RPMI8226 (cell line): Measurements from ENCODE around the gene PM20D1.

ENCODE experiments used
- DNase-seq: peaks from one replicate; pipeline ENCODE4 v3.0.0-alpha.2; 2015

The PM20D1 gene

DNA sequence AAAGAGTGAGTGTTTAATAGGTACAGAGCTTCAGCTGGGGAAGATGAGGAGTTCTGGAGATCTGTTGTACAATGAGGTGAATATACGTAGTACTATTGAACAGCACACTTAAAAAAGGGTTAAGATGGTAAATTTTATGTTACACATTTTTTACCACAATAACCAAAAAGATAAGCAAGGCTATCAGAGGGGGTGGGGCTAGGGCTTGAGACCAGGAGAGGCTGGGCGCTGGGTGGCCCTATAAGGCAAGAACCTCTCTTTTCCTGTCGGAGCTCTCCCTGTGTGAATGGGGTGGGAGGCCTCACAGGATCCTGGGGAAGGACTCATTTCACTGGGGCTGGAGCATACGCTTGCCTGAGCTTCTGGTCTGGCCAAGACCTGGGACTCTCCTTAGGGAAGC lies 45.9 kb downstream of the PM20D1 start:
- no peak for DNase-seq

DNA sequence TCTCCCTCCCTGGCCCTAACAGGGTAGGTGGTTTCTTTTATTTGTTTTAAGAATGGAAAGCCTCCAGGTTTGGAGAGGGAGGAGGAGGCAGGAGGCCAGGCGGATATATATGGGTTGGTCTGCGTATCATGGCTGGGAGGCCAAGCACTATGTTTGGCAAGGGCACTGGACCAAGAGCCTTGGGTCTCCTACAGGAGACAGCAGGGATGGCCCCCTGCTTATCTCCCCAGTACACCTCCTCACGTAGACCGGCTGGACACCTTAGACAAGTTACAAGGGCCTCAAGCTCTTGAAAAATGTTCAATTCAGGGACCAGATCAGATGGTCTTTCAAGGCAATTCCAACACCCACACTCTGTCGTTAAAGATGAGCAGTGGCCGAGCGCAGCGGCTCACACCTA lies 47.9 kb downstream of the PM20D1 start:
- no peak for DNase-seq

DNA sequence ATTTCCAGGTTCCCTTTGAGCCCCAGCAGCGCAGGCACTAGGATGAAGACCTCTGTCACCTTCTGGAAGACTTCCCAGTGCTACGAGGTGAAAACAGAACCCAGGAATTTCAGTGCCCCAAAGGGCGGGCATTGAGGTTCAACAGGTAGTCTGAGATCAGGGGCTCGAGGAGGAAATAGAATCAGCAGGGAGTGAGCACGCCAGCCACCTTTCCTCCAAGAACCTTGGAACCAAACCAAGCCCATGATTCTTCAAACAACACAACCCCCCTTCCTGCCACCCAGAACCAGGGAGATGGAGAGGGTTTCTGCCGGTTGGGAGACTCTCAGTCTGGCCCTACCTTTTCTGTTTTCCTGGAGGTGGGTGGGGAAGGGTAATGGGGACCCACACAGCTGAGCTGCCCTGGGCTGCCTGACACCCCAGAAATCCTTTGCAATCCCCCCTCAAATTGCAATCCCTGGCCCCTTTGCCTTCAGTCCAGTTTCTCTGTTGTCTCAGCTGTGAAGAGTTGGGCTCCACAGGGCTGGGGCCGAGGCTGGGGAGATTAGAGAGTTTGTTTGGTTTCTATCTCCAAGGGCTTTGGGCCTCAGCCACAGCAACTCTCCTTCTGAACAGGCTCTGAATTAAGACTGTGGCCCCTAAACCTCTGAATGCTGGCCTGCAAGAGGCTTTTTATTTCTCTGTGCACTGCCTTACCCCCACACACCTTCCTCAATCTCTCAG lies 48.8 kb downstream of the PM20D1 start:
- no peak for DNase-seq

DNA sequence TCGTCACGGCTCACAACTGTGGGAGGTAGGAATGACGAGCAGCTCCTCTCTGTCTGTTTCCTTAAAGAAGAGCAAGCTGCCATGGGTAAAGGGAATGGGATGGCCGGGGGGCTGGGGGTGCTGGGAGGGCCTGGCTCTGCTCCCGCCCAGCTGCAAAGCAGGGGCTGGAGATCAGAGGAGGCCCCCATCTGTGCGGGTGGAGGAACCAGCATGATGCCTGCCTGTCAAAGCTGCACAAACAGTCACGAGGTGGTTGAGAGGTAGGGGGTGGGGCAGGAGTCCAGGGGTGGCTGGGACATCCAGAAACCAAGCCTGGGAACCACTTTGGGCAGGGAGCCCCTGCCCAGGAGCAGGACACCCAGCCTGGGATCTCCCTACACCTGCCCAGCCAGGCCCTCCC lies 49.5 kb downstream of the PM20D1 start:
- no peak for DNase-seq

DNA sequence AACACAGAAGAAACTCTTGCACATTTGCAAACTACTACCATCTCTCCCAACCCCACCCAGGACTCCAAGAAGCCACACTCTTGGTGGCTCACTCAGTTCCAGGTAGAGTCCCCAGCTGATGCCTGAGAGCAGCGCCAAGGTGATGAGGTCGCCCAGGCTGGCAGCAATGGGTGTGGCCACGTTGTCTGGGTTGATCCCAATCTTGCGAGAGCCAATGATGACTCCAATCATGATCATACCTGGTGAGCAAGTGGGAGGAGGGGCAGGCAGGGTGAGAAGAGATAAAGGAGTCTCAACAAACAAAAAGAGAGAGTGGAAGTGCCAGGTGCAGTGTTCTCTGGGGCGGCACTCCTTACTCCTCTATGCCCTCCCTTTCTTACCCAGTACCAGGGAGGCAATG lies 51.4 kb downstream of the PM20D1 start:
- DNase-seq, result no peak

DNA sequence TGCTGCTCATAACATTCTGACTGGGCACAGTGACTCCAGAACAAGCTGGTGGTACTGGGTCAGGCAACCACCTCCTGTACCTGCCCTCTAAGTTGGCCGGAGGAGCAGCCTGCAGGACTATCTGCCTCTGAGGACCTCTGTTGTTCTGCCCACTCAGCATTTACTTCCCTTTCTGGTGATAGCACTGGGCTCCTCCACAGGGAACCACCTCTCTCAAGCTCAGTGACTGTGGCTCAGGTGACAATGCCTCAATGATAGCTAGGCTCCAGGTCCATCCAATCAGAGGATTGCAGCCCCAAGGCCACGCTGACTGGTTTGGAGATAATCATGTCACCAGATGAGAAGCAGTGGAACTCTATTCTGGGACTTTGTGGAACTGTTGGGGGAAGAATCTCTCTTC lies 52.8 kb downstream of the PM20D1 start:
- no peak for DNase-seq

DNA sequence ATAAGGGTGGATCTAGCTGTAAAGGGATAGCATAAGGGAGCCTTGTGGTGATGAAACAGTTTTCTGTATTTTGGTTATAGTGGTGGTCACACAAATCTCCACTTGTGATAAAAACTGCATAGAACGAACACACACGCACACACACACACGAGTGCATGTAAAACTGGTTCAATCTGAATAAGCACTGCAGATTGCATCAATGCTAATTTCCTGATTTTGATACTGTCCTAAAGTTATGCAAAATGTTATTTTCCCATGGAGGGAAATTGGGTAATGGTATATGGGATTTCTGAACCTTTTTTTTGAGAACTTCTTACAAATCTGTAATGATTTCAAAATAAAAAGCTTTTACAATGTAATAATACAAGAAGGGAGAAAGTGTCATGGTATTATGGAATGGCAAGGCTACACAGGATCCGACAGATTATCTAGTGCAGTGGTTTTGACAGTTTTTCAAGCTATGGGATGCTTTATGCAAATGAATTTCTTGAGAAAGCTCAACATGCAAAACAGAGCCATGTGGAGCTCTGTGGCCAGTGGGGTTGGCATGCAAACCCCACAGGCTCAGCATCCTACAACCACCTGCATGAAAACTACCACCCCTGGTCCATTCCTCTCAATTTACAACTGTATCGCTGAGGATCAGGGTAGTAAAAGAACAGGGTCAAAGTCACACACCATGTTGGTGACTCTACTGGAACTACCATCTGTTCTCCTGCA lies 55.8 kb downstream of the PM20D1 start:
- DNase-seq, result no peak

DNA sequence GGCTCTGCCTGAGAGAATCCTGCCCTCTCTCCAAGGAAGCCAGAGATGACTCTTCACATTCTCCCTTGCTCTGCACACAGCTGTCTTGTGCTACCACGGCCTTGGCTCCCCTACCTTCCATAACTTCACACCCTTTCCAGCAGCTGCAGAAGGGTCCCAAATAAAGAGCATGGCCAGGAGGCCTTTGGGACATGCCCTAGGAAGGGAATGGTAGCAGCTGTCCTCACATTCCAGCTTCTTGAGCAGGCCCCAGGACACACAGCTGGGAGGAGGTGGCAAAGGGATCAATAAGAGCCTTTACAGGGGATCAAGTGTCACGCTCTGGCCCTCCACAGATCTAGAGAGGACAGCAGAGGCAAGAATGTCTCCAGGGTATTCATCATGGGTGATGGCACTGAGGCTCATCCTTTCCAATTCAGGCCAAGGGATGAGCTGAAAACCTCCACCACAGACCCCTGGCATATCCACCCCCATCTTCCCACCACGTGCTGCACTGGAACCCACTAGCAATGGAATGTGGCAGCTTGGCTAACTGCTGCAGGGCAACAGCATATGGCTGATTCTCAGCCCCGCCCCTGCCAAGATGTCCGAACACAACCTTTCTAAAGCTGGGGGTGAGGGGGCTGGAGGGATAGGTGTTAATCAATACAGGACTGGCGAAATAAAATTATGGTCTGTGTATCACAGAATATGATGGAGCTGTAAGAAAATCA lies 56.8 kb downstream of the PM20D1 start:
- DNase-seq, result no peak

DNA sequence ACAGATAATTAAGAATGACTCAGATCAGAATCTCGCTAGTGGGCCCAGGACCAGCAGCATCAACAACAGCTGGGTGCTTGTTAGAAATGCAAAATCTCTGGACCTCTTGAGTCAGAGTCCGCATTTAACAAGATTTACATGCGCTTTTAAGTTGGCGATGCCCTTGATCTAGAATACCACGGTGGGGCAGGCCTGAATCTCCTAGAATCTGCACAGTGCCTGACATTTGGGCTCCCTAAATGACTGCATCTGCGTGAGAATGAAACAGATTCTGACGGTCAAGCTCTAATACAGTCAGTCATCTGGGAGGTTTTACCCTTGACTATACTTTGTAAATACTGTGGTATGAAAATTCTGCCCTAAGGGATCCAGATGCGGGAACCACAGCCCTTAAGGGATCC lies 57.5 kb downstream of the PM20D1 start:
- no peak for DNase-seq

DNA sequence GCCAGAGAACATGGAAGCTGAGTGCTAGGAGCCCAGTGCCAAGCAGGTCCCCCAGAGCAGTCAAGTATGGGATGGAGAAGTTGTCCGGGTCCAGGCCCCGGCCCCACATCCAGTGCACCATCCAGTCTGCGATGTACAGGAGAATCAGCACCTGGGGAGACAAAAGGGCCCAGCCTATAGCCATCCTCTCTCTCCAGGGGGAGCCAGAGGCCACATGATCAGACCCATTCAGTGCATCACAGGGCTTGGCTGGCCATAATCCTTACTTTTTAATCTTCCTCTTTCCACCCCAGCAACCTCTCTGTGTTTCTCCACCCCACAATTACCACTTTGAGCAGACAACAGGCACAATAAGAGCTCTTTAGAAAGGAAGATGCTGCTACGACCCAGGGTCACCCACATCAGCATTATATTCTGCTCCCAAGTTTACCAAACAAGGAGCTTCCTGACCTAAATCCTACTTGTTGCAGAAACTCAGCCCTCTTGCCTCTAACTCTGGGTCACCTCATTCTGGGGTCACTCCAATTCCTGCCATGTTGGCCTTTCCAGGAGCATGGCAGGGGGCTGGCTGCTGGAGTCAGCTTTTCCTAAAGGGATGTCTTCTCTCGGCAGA lies 58.3 kb downstream of the PM20D1 start:
- DNase-seq, result peak; percentile 72

DNA sequence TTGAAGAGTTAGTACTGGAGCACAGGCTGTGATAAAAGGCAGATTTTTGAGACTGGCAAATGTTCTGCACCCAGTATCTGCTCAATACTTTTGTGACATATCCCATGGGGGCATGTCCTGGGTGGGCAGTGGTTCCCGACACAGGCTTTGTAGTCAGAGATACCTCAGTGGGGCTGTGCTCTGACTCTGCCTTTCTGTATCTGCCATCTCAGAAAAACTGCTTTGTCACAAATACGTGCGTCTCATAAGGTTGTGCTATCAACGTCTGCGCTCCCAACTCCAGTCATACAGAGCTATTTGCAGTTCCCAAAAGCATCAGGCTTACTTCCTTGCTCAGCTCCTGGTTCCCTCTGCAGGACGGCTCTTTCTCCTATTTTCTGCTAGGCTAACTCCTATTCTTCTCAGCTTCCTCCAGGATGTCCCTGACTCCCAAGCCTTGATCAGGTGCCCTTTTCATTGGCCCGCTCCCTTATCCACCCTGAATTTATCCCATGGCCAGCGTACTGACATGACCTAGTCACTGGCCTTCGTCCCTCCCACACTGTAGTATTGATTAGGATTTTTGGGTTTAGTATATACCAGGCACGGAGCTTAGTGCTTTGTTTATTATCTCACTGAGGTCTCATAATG lies 62.5 kb downstream of the PM20D1 start:
- no peak for DNase-seq

DNA sequence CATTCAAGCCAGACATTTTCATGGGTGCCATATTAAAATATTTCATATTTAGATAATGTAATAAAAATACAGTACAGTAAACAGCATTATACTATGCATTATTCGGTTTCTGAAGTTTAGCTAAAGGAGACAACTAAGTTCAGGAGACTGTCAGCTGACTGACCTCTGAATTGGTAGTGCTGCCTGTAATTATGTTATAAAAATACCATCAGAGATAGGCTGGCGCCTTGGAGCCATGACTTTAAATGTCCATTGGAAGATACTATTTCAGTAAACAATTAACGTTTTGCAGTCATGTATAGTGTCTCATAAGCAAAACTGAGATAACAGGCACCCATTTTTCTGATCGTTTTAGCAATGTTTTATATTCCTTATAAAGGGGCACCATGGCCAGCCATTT lies 63.3 kb downstream of the PM20D1 start:
- no peak for DNase-seq

DNA sequence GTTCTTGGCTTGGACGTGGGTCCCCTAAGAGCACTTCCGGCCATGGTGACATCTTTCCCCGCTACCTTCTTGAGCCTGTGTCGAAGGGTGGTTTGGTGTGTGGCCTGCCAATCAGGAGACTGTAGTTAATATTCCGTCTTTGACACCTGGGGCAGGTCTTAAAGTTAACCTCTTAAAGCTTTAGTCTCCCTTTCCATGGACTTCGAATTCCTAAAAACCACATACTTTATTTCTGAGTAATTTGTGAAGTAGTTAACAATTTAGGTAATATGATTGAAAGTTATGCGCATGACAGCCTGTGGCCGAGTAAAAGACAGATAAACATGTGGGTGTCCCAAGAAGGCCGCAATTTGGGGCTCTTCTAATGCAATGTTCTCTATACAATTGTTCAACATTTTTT lies 64.5 kb downstream of the PM20D1 start:
- DNase-seq, result no peak

DNA sequence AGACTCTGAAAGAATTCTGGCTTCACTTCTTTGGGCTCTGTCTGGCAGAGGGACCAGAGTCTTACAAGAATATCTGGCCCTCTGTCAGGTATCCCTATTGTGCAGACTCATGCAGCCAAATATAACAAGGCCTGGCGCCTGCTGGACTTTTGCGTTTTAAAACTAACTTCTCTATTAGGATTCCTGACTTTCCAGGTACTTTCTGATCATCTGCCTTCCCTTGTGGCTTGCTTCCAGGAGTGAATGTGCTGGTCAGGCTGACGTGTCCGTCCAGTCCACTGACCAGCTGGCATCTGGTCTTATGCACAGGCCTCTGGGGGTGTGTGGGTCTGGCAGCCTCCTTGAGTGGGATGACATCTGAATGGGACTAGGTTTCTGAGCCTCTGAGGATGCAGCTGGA lies 66.0 kb downstream of the PM20D1 start:
- DNase-seq, result no peak

DNA sequence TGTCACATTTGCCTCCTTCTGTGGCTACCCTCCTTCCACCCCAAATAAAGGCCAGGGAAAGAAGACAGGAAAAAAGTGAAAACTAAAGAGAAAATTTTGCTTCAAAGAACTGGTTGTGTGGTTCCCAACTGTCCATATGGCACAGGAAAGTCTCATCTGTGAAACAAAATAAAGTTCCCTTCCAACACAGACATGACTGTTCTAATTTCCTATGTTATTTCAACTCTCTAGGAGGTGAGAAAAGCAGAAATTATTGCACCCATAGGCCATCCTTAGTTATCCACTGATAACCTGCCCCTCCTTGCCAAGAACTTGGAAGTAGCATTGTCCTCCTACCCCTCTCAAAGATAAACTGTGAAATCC lies 66.5 kb downstream of the PM20D1 start:
- DNase-seq, result no peak

DNA sequence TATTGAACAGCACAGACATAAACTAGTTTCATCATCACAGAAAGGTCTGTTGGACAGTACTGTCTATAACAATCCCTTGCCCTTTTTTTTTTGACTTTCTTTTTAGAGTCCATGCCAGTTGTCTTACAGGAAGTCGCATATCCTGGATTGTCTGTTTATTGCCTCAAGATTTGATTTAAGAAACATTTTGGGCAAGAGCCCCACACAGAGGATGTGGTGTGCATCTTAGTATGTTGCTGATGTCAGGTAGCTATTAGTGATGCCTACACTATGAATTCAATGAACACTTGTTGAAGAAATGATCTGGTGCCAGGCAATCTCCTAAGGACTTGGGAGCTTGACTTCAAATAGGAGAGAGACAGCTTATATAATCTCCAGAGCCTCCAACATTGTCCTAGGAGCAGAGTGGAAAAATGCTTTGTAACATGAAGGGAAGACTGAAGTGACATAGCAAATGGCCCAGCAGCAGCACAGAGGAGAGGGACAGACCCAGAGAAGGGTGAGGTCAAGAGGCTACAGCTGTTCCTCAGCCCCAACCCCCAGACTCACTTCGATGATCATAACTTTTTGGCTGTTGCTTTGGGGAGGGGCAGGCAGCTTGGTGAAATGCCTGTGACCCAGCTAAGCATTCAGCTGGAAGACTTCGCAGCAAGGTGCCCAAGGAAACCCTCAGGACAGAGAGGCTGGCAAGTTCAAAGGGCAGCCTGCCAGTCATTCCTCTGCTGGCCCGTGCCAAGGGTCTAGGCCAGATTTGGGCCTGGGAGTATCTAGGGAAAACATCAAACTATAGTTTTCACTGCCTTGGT lies 67.1 kb downstream of the PM20D1 start:
- DNase-seq, result no peak

DNA sequence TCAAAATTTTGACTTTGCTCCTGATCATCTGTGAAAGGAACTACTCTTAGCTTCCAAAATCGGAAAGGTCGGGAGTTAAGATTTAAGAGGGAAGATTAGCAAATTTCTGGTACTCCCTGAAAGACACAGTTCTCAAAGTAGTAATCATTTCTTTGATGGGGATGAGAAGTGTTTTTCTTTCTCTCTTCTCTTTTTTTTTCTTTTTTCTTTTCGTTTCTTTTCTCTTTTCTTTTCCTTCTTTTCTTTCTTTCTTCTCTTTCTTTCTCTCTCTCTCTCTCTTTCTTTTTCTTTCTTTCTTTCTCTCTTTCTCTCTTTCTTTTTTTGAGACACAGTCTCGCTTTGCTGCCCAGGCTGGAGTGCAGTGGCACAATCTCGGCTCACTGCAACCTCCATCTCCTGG lies 69.6 kb downstream of the PM20D1 start:
- DNase-seq, result no peak
